ENCODE data around the gene KIF27.

KIF27 gene

DNA sequence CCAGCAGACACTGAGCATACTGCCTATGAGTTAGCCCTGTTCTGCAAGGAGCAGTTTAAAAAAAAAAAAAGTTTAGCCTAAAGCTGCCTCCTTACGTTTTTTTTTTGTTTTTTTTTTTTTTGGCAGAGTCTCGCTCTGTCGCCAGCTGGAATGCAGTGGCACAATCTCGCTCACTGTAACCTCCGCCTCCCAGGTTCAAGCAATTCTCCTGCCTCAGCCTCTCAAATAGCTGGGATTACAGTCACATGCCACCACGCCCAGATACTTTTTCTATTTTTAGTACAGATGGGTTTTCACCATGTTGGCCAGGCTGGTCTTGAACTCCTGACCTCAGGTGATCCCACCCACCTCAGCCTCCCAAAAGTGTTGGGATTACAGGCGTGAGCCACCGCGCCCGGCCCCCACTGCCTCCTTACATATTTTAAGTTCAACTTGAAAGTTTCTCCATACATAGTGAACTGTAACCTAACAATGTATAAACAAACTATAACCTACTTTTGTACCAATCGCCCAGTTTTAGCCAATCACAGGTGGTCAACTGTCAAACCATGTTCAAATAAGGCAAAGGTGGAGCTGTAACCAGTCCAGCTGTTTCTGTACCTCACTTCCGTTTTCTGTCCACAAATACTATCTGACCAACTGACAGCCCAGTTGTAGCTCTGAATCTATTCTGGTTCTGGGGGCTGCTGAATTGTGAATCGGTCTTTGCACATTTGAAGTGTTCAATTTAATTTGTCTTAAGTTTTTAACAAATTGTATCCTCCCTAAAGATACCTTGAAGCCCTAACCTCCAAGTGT lies 120.8 kb downstream of the KIF27 start:
- DNase-seq, result no peak

DNA sequence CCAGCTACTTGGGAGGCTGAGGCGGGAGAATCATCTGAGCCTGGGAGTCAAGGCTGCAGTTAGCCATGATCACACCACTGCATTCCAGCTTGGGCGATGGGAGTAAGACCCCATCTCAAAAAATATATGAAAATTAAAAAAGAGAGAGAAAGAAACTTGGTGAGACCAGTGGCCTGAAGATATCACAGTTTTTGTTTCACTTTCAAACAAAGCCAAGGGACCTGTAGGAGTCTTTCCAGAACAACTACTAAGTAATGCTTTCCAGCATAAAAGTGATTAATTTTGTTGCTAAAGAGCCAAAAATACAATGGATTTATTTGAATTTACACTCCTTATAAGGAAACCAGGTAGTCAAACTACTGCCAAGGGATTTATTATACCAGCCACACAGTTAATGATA lies 127.2 kb downstream of the KIF27 start:
- no peak for DNase-seq

DNA sequence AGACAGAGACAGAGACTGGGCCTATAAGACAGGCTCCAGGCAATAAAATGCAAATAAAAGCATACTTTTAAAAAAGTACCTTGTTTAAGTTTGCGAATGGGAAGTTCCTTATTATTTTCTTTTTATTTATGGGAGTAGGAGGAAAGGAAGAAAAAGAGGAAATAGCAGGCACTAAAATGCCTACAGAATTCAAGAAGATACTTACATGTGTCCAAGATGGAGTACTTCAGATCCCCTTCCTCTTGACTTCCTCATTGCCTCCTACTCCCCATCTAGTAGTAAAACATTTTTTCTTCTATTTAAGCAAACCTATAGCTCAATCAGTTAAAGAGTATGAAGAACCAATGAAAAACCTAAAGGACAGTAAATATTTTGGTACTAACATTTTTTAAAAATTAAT lies 128.5 kb downstream of the KIF27 start:
- DNase-seq, result no peak
